PC-3 (cell line): ENCODE measurements around the gene APOL4. TPM values are rescaled to one million over a fixed set of nuclear protein-coding genes. Genes with fewer than 3 reads are reported as not detected.
"Not testable (repeated sequence)": the region's sequence is repeated elsewhere in the genome, so short reads cannot be mapped to it uniquely, and the experiment has no call there.

ENCODE experiments used
- ATAC-seq: fragments of 200-7000 bp; cut with Tn5 transposase; 2 replicates; pipeline ENCODE4 v1.9.1; 2020; ENCODE audit warnings: mild to moderate bottlenecking, moderate library complexity
- BruUV-seq: library from RNA; stranded (reverse); fragments of 400-500 nt; replicated peaks from 2 replicates; lab custom pipeline; 2021; lab: Mats Ljungman, UMichigan
- CTCF ChIA-PET: fragments of 300-600 bp; sonication (Branson Sonifier 250); formaldehyde crosslinking; loops from one replicate; lab custom pipeline; 2022; ENCODE audit warnings: antibody characterized with exemption; lab: Charles Lee
- POLR2A ChIA-PET: fragments of 300-600 bp; sonication (Branson Sonifier 250); formaldehyde crosslinking; loops from one replicate; lab custom pipeline; 2022; ENCODE audit warnings: antibody characterized with exemption; ENCODE audit not compliant: unreplicated experiment; lab: Charles Lee
- DNase-seq: peaks from one replicate; pipeline ENCODE4 v3.0.0-alpha.2; 2015
- H2AFZ ChIP-seq: fragments of 300-600 bp; sonication (generic); 2 replicates; pipeline ENCODE4 v1.6.0; 2016; ENCODE audit warnings: antibody characterized with exemption, low read length
- H3F3A ChIP-seq: fragments of 300-600 bp; sonication (generic); one replicate; pipeline ENCODE4 v1.6.0; 2017; ENCODE audit warnings: antibody characterized with exemption, low read length, control low read depth, mild to moderate bottlenecking; ENCODE audit not compliant: unreplicated experiment
- H3K27ac ChIP-seq: fragments of 300-600 bp; sonication (generic); 2 replicates; pipeline ENCODE4 v1.5.1; 2016; ENCODE audit warnings: mild to moderate bottlenecking, low read length
- H3K27me3 ChIP-seq: fragments of 300-600 bp; sonication (generic); 2 replicates; pipeline ENCODE4 v1.6.1; 2016; ENCODE audit warnings: low read length, mixed read lengths
- H3K36me3 ChIP-seq: fragments of 300-600 bp; sonication (generic); 2 replicates; pipeline ENCODE4 v1.6.1; 2016; ENCODE audit warnings: low read depth, mixed run types, low read length, mixed read lengths
- H3K4me1 ChIP-seq: fragments of 300-600 bp; sonication (generic); 2 replicates; pipeline ENCODE4 v1.5.1; 2016; ENCODE audit warnings: low read length; ENCODE audit not compliant: insufficient read depth
- H3K4me2 ChIP-seq: fragments of 300-600 bp; sonication (generic); 2 replicates; pipeline ENCODE4 v1.6.0; 2016; ENCODE audit warnings: low read length
- H3K4me3 ChIP-seq: fragments of 300-600 bp; sonication (generic); 2 replicates; pipeline ENCODE4 v1.5.1; 2016; ENCODE audit warnings: mild to moderate bottlenecking, low read length, mixed read lengths
- H3K79me2 ChIP-seq: fragments of 300-600 bp; sonication (generic); 2 replicates; pipeline ENCODE4 v1.6.1; 2017; ENCODE audit warnings: low read length, mixed read lengths
- H3K9ac ChIP-seq: fragments of 300-600 bp; sonication (generic); 2 replicates; pipeline ENCODE4 v1.6.0; 2016; ENCODE audit warnings: mild to moderate bottlenecking, low read length
- H3K9me2 ChIP-seq: fragments of 300-600 bp; sonication (generic); replicated peaks from 2 replicates; pipeline ENCODE4 v1.6.1; 2016; ENCODE audit warnings: mixed run types, low read length, mixed read lengths
- H3K9me3 ChIP-seq: fragments of 300-600 bp; sonication (generic); 2 replicates; pipeline ENCODE4 v1.6.1; 2016; ENCODE audit warnings: low read length, mixed read lengths
- H4K20me1 ChIP-seq: fragments of 300-600 bp; sonication (generic); 2 replicates; pipeline ENCODE4 v1.6.1; 2016; ENCODE audit warnings: low read length, mixed read lengths
- CTCF ChIP-seq: fragments of 300-600 bp; sonication (generic); conservative IDR thresholded peaks from 2 replicates; pipeline ENCODE4 v1.5.1; 2017; ENCODE audit warnings: antibody characterized with exemption, low read depth, mild to moderate bottlenecking, low read length
- EZH2 ChIP-seq: fragments of 300-600 bp; sonication (generic); IDR thresholded peaks from one replicate; pipeline ENCODE4 v1.6.1; 2017; ENCODE audit warnings: antibody characterized with exemption, mild to moderate bottlenecking, low read length; ENCODE audit not compliant: unreplicated experiment
- EZH2phosphoT487 ChIP-seq: fragments of 300-600 bp; sonication (generic); IDR thresholded peaks from 2 replicates; pipeline ENCODE4 v1.6.1; 2018; ENCODE audit warnings: mild to moderate bottlenecking, antibody characterized with exemption, low read length, borderline replicate concordance
- intact Hi-C: fragments of 100-400 bp; cut with micrococcal nuclease; formaldehyde crosslinking; loops from 2 replicates; pipeline ENCODE4 v1.9.0; 2023
- total RNA-seq: library from RNA; depleted of rRNA; stranded (reverse); fragments of >200 nt; gene quantifications from 2 replicates; pipeline ENCODE4 v1.2.3, GENCODE V29; 2014

The APOL4 gene
- total RNA-seq, 1 experiment from 2014 or later: 0.04 TPM

- no TSS peak for BruUV-seq
- H3K4me1 ChIP-seq: no peaks in the 10 kb centered on the region
- POLR2A ChIA-PET: interaction anchor here (0.7 kb wide), 1 partner anchor 479 kb away, joined by 4 read pairs; no protein-coding TSS in a partner anchor
- DNase-seq: no peak
- CTCF ChIA-PET: no interaction called here
- H3K9ac ChIP-seq: no peak overlapping the region
- no peaks in the 10 kb centered on the region for H3F3A ChIP-seq
- no peak overlapping the region for H3K4me2 ChIP-seq
- no peak overlapping the region for H2AFZ ChIP-seq
- H3K27ac ChIP-seq: no peak overlapping the region
- intact Hi-C loops: no loop called here
- no peak for TF ChIP-seq EZH2
- no peak for TF ChIP-seq EZH2phosphoT487
- TF ChIP-seq CTCF: no peak
- ATAC-seq: no peak
- H3K9me3 ChIP-seq: no peaks in the 10 kb centered on the region
- no peaks in the 10 kb centered on the region for H3K79me2 ChIP-seq
- H3K27me3 ChIP-seq: no peaks in the 10 kb centered on the region
- no peaks in the 10 kb centered on the region for H3K36me3 ChIP-seq
- no peaks in the 10 kb centered on the region for H3K9me2 ChIP-seq
- H3K4me3 ChIP-seq: no peak overlapping the region
- H4K20me1 ChIP-seq: no peaks in the 10 kb centered on the region
These were observed 38.1 kb downstream of the APOL4 start for GRCh38 chr22:36163497-36163896.

- H3K4me2 ChIP-seq: no peak overlapping the region
- DNase-seq (no peak), ATAC-seq (no peak)
- no peak overlapping the region for H2AFZ ChIP-seq
- TF ChIP-seq CTCF: no peak
- TF ChIP-seq EZH2: no peak
- TF ChIP-seq EZH2phosphoT487: no peak
- no peaks in the 10 kb centered on the region for H3K36me3 ChIP-seq
- H3K4me1 ChIP-seq: 0 out of 2 replicates have a peak, but pooled peaks cover under 1% of the 10 kb centered on the region
- POLR2A ChIA-PET: no interaction called here
- no peak overlapping the region for H3K9ac ChIP-seq
- no peaks in the 10 kb centered on the region for H3F3A ChIP-seq
- no peaks in the 10 kb centered on the region for H3K27me3 ChIP-seq
- BruUV-seq: no TSS peak
- H4K20me1 ChIP-seq: no peaks in the 10 kb centered on the region
- H3K79me2 ChIP-seq: no peaks in the 10 kb centered on the region
- no peaks in the 10 kb centered on the region for H3K9me3 ChIP-seq
- no peaks in the 10 kb centered on the region for H3K9me2 ChIP-seq
- H3K27ac ChIP-seq: no peak overlapping the region
- CTCF ChIA-PET: no interaction called here
- no peak overlapping the region for H3K4me3 ChIP-seq
- intact Hi-C loops: no loop called here
These were observed 39.2 kb downstream of the APOL4 start for GRCh38 chr22:36162127-36163034.

GRCh38 chr22:36161793-36162126 lies 39.8 kb downstream of the APOL4 start:
- H3K79me2 ChIP-seq, H3K4me3 ChIP-seq, H3K27ac ChIP-seq, H3K27me3 ChIP-seq, BruUV-seq, CTCF ChIA-PET, H3K9ac ChIP-seq, H3K9me2 ChIP-seq, H3K36me3 ChIP-seq, H3K4me1 ChIP-seq, POLR2A ChIA-PET, H3K9me3 ChIP-seq, ATAC-seq, H3K4me2 ChIP-seq, H2AFZ ChIP-seq, H4K20me1 ChIP-seq, intact Hi-C loops, DNase-seq, H3F3A ChIP-seq: not testable (repeated sequence)
